Activated CD4-positive, CD25-positive, alpha-beta regulatory T cell treated with anti-CD3 and anti-CD28 coated beads, Interleukin-2, amount 50 U/mL, for 24 hours (primary cell): ENCODE measurements around the gene CPT2.

Experiments
- ATAC-seq, 2 donors: fragments of 150-1000 bp; cut with Tn5 transposase; one replicate each; pipeline ENCODE4 v1.10.0; 2021; ENCODE audit warnings: mild to moderate bottlenecking in 1 of 2, moderate library complexity in 1 of 2

The CPT2 gene

GRCh38 chr1:53220171-53220961 is 23.7 kb downstream of the CPT2 start, which contains the start of gene CZIB:
Gene CZIB (minus strand): TSS chr1:53220634. CDS start chr1:53220575, 59 bp downstream.
- peak; percentile 94 to 96 for ATAC-seq

DNA sequence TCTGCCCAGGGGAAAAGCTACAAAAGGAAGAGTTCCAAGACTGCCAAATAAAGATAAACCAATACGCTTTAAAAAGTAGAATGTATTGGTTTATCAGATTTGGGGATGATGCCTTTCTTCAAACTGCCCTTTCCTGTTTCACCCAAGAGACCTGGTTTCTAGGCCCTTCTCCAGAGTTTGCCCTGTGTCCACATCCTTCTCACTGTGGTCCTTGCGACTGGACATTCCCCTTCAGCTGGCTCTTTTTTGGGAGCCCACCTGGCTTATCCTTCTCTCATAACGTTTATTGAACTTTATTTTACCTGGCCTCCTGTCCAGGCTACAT is 24.3 kb downstream of the CPT2 start:
- no peak for ATAC-seq

- ATAC-seq = no peak
These were observed 41.0 kb downstream of the CPT2 start for GRCh38 chr1:53237638-53238037.

DNA sequence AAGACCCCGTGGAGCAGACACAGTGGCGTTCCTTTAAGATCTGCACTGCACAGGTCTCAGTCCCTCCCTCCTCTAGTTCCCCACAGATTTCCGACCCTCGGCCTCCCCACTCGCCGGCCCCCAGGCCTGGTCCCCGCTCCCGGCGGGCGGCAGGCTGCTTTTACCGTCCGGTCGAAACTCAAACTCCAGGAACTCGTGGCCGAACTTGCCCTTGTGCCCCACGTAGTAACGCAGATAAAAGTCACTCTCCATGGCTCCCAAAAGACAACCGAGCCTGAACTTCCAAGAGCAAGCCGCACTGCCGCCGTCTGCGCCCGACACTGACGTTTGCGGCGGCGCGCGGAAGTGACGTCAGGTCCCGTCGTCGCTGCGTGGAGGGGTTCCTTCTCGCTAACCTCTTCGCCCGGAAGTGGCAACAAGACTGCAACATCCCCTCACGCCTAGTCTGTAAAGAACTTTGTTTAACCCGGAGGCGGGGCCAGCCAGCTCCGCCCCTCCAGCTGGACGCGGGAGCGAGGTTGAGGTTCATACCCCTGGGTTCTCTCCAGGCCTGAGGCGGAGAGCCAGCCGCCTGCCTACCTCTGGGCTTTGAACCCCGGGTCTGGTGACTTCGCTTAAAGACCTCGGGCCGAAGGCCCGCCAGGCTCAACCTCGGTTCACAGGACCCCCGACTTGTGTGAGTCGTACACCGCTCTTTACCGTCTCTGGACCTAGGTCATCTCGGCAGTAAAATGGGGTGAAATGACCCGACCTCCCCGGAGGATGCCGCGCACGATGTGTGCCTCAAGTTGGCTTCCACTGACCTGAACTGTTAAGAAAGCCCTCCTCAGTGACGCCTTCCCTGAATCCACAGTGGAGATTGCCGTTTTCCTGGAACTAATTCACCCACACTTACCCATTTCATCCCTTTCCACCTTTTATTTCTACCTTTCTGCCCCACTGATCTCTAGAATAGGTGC is 41.9 kb downstream of the CPT2 start, which contains the start of gene MAGOH:
Gene MAGOH (minus strand): TSS at position 322 of the 959 bp plus-strand sequence. CDS start 70 bp downstream, at position 252.
- peak; percentile 99 for ATAC-seq

DNA sequence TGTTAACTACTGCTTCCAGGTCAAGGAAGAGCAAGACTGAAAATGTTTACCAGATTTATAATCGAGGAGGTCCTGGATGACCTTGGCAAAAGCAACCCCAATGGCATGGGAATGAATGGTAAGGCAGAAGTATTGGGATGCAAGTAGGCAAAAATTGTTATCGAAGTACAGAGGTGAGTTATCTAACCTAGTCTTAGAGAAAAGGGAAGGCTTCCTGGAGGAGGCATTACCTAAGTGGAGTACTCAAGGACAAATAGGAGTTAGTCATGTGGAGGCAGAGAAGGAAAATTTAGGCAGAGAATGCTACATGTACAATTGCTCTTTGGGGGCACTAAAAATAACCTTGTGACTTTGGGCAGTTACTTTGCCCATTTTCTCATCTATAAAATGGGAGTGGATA is 45.2 kb downstream of the CPT2 start:
- ATAC-seq = no peak

GRCh38 chr1:53242381-53242780 is 45.8 kb downstream of the CPT2 start:
- ATAC-seq = no peak

- no peak for ATAC-seq
These were observed 47.5 kb downstream of the CPT2 start for GRCh38 chr1:53244141-53244540.

- ATAC-seq = no peak
These were observed 49.9 kb downstream of the CPT2 start for GRCh38 chr1:53246261-53247134.

DNA sequence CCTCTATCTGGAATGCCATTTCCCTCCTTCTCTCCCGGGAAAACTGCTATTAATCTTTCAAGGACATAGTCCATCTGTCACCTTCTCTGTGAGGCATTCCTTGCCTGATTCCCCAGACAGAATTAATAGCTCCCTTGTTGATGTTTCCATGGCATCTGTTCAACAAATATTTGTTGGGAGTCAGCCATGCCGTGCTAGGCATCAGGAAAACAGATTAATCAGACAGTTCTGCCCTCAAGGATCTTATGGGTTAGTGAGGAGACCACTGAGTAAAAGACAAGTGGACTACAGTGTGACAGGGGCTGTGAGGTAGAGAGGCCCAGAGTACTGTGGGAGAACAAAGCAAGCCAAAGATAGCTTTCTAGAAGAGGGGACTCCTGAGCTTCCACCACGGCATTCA is 53.1 kb downstream of the CPT2 start:
- ATAC-seq = no peak

GRCh38 chr1:53250325-53250724 is 53.7 kb downstream of the CPT2 start:
- no peak for ATAC-seq

DNA sequence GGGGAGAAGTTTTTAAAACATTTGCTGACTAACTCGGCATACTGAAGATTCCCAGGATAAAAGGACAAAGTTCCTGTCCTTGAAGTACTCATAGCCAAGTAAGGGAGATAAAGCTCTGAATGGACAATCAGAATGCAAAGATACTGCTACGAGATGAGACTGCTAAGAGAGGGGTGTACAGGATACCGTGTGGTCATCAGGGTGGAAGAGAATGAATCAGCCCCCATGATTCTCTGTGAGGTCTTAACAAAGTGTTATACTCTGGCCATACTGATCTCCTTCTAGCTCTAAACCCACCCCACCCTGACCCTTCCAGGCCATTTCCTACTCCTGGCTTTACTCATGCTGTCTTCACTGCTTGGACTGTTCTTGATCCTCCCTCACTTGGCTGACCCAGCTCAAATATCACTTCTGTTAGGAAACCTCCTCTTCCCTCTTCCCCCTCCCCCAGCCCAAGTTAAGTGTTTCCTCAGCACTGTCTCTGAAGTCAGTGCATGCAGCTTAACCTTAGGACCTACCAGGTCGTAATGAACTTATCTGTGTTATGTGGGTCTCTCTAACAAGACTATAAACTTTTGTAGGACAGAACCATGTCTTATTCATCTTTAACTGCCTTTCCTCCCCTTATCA is 57.5 kb downstream of the CPT2 start:
- ATAC-seq = no peak

DNA sequence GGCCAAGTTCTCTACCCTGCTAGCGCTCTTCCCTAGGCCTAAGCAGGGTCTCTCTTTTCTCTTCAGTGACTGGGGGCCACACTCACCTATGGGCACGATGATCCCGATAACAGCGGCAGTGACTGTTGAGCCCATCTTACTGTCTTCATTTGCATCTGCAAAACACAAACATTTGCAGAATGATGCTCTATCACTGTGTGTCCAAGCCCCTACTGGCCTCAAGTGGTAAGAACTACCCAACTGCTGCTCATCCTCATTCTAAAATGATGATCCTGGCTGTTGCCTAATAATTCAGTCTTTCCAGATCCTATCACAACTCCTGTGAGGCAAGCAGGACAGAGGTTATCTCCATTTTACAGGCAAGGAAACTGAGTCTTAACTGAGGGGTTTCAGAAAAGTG is 58.4 kb downstream of the CPT2 start:
- ATAC-seq = no peak

- ATAC-seq = no peak
These were observed 60.2 kb downstream of the CPT2 start for GRCh38 chr1:53256511-53257453.

DNA sequence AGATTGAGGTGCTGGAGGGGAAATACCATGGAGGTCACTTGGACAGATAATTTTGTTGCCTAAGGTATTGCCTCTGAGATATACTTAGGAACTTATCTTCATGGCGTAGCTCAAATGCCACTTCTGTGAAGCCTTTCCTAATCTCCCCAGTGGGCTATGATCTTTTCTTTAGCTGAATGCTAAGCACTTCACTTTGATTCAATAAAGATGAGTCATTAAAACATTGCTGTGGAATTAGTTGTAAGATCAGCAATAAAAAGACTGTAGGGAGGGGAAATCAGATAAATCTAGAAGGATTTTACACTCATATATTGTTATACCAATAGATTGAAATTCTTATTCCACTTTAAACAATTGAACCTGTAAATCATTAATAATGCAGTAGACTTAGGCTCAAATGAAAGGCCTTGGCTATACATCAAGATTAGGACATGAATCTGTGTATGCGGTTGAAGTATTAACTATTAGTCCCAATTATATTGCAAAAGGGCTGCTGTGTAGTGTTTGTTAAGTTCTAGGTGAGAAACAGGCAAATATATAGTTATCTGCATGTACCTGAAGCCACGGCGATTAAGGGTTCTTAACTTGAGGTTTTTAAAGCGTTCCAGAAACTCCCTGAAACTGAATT is 60.9 kb downstream of the CPT2 start:
- no peak for ATAC-seq

- ATAC-seq = no peak
These were observed 61.6 kb downstream of the CPT2 start for GRCh38 chr1:53258216-53258615.

DNA sequence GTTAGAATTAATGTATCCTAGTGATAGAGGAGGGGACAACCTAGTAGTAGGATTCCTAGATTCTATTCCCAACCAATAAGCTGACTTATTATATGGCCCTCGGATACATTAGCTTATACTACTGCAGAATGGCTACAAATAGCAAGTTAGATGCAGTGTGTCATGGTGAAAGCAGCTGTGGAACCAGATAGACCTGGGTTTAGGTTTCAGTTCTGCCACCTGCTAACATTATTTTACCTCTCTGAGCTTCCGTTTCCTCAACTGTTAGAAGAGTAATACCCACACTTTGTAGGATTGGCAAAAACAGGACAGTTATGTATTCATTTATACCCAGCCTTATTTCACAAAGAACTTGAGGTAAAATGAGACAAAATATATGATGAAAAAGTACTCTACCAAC is 63.3 kb downstream of the CPT2 start:
- no peak for ATAC-seq

DNA sequence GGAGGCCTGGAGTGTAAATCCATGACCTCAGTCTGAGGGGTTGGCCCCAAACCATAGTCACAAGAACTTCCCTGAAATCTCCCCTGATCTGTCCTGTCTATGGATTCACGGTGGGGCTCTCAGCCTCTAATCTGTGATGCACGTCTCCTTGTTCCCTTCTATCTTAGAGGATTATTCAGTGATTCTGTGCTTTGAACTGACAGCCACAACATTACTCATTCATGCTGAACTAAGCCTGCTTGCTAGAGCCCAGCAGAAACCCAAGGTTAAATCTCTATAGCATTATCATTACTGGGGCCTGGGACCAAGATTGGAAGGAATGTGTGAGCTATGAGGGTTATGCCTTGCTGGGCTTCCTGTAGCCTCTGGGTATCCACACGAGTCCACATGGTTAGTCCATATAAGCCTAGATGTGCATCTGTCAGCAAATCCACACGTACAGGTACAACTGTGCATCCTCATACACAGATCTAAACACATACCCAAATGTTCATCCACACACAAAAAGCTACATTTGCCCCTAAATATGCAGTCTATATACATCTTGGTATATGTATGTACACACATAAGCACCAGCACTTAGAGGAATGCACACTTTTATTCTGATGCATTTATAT is 64.1 kb downstream of the CPT2 start:
- ATAC-seq = no peak

DNA sequence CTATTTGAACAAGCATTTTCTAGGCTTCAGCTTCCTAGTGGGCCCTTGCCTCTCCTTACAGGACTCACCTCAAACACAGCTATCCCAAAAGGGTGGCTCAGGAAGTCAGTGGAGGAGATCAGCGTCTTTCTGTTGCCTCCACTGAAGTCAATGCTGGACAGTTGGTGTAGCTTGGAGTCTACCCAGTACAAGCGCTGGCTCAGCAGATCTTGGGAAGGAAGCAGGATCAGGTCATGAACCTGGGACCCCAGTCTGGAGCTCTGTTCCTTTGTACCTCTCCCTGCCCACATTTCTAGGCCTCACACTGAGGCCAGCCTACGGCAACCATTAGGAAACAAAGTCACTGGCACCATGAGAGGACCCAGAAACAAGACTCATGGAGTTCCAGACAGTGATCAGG is 65.4 kb downstream of the CPT2 start:
- ATAC-seq = no peak
